Brain microvascular endothelial cell (primary cell): ENCODE data around the gene BRF1.

Experiments
- DNase-seq: peaks from one replicate; pipeline ENCODE4 v3.0.0-alpha.2; 2020
- H3K27ac ChIP-seq: fragments of 250-450 bp; sonication (Bioruptor Pico); 2 replicates; pipeline ENCODE4 v1.5.1; 2020; ENCODE audit warnings: mild to moderate bottlenecking, moderate library complexity
- H3K27me3 ChIP-seq: fragments of 250-450 bp; sonication (Bioruptor Pico); replicated peaks from 2 replicates; pipeline ENCODE4 v1.5.1; 2020; ENCODE audit warnings: mild to moderate bottlenecking
- H3K36me3 ChIP-seq: fragments of 250-450 bp; sonication (Bioruptor Pico); replicated peaks from 2 replicates; pipeline ENCODE4 v1.5.1; 2020; ENCODE audit warnings: mild to moderate bottlenecking
- H3K4me3 ChIP-seq: 2 replicates; pipeline ENCODE4 v1.5.1; 2011; ENCODE audit warnings: low read depth, mild to moderate bottlenecking, control low read depth, low read length, moderate library complexity
- in situ Hi-C: cut with HindIII; loops from 2 replicates; pipeline ENCODE4 v1.10.0; 2017; ENCODE audit warnings: low sequenced_read_pairs, low pct_ligation_motif_present
- TF ChIP-seq, protein P1 (sequence below): IDR thresholded peaks from 2 replicates; pipeline ENCODE4 v1.5.1; 2011; ENCODE audit warnings: low read depth, mild to moderate bottlenecking, moderate library complexity, low read length, control low read depth, inconsistent platforms; ENCODE audit errors: missing control alignments

The BRF1 gene

DNA sequence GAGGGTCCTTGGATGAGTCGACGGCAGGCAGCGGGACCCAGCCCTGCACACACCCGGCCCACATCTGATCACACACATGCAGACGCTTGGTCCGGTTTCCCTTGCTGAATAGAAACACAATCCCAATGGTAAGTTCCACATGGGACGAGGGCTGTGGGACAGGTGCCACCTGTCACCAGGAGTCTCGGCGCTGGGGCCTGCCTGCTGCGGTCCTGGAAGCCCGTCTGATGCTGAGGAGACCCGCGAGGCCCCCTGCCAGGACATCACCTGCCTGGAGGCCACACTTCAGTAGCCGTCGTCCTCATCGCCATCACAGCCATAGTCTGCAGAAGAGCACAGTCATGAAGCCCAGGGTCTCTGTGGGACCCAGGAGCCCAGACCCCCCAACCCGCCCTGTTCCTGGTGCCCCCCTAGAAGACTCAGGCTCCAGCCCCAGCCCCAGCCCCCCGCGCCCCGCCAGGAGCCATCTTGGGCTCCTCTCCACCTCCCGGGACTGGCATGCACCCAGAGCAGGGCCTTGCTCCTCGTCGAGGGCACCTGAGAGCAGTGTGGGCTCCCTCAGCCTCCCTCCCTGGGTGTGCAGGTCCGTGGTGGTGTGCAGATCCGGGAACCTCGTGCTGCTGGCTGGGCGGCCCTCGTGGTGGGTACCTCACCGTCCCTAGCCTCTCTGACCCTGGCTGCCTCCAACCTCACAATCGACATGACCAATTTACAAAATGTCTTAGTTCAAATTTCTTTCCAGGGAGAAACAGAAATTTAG lies 90.4 kb downstream of the BRF1 start:
- Histone ChIP-seq H3K4me3 (no peak overlapping the region), H3K27ac (no peak overlapping the region), H3K27me3 (no peaks in the 10 kb centered on the region), H3K36me3 (peaks cover 4% of the 10 kb centered on the region)
- no peak for DNase-seq
- TF ChIP-seq, protein P1, sequence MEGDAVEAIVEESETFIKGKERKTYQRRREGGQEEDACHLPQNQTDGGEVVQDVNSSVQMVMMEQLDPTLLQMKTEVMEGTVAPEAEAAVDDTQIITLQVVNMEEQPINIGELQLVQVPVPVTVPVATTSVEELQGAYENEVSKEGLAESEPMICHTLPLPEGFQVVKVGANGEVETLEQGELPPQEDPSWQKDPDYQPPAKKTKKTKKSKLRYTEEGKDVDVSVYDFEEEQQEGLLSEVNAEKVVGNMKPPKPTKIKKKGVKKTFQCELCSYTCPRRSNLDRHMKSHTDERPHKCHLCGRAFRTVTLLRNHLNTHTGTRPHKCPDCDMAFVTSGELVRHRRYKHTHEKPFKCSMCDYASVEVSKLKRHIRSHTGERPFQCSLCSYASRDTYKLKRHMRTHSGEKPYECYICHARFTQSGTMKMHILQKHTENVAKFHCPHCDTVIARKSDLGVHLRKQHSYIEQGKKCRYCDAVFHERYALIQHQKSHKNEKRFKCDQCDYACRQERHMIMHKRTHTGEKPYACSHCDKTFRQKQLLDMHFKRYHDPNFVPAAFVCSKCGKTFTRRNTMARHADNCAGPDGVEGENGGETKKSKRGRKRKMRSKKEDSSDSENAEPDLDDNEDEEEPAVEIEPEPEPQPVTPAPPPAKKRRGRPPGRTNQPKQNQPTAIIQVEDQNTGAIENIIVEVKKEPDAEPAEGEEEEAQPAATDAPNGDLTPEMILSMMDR, result no peak
- in situ Hi-C loops, result no loop called here

GRCh38 chr14:105209646-105210045 lies 91.2 kb downstream of the BRF1 start:
- H3K36me3 ChIP-seq, result peaks cover 4% of the 10 kb centered on the region
- in situ Hi-C loops, result no loop called here

GRCh38 chr14:105209091-105209490 lies 91.7 kb downstream of the BRF1 start:
- peaks cover 4% of the 10 kb centered on the region for H3K36me3 ChIP-seq
- no peak overlapping the region for H3K27ac ChIP-seq
- H3K27me3 ChIP-seq, result no peaks in the 10 kb centered on the region
- in situ Hi-C loops, result no loop called here
- no peak for DNase-seq
- TF ChIP-seq, protein P1, result no peak
- no peak overlapping the region for H3K4me3 ChIP-seq

More at GRCh38 chr14:105209646-105210045, 91.2 kb downstream of the BRF1 start:
- DNase-seq, result no peak
- TF ChIP-seq, protein P1, result no peak
- no peak overlapping the region for H3K27ac ChIP-seq
- H3K27me3 ChIP-seq, result no peaks in the 10 kb centered on the region
- no peak overlapping the region for H3K4me3 ChIP-seq

GRCh38 chr14:105208738-105209075 lies 92.1 kb downstream of the BRF1 start:
- TF ChIP-seq, protein P1, result no peak
- no peak overlapping the region for H3K27ac ChIP-seq

DNA sequence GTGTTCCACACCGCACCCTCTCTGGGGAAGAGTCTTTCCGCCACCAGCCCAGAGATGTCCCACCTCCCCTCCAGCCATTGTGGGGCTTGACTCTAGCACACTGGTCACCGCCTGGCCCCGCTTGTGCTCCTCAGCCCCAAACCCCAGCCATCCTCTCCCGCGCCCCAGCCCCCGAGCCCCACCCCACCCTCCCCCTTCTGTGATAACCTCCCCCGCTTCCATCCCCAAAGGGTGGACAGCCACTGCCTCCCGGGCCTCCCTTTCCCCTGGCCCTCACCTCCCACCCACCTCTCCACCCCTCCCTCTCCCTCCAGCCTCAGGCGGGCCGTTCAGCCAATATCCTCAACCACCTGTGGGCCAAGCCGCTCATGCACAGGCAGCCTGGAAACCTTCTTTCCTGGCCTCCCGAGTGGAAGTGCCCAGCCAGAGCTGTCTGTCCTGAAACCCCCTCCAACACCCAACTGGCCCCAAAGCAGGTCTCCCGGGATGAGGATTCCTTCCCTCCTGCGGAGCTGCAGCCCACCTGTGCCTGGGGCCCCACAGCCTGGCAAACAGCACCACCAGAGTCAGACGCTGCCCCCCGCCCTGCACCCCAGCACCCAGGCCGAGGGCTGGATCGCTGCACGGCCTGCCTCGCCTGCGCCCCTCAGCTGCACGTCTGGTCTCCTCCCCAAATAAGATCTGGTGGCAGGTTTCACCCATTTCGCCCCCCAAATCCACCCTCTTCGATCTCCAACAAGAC lies 92.6 kb downstream of the BRF1 start:
- H3K27ac ChIP-seq, result no peak overlapping the region
- H3K36me3 ChIP-seq, result peaks cover 4% of the 10 kb centered on the region
- H3K27me3 ChIP-seq, result no peaks in the 10 kb centered on the region
- in situ Hi-C loops, result no loop called here
- no peak for DNase-seq
- no peak overlapping the region for H3K4me3 ChIP-seq
- TF ChIP-seq, protein P1, result no peak

More at GRCh38 chr14:105208738-105209075, 92.1 kb downstream of the BRF1 start:
- Histone ChIP-seq H3K27me3 (no peaks in the 10 kb centered on the region), H3K4me3 (no peak overlapping the region), H3K36me3 (peaks cover 4% of the 10 kb centered on the region)
- no peak for DNase-seq
- in situ Hi-C loops, result no loop called here
